GM12878 (cell line): Measurements from ENCODE around the gene FKBP6. TPM values are rescaled to one million over a fixed set of nuclear protein-coding genes. Genes with fewer than 3 reads are reported as not detected.
"Not testable (repeated sequence)": the region's sequence is repeated elsewhere in the genome, so short reads cannot be mapped to it uniquely, and the experiment has no call there.

Source experiments
- ATAC-seq: fragments of 200-7000 bp; cut with Tn5 transposase; 3 replicates; pipeline ENCODE4 v1.9.1; 2020; ENCODE audit warnings: mild to moderate bottlenecking, moderate library complexity
- BruUV-seq: library from RNA; stranded (reverse); fragments of 400-500 nt; replicated peaks from 2 replicates; lab custom pipeline; 2021; lab: Mats Ljungman, UMichigan
- CTCF ChIA-PET: fragments of 300-600 bp; sonication (Branson Sonifier 250); formaldehyde crosslinking; extraction: SDS; loops from one replicate; lab custom pipeline; 2021; ENCODE audit warnings: inconsistent platforms; lab: Yijun Ruan, JAX
- POLR2A ChIA-PET: fragments of 350-600 bp; formaldehyde crosslinking; extraction: SDS; loops from one replicate; lab custom pipeline; 2021; ENCODE audit warnings: inconsistent platforms; lab: Charles Lee
- RAD21 ChIA-PET: fragments of 300-600 bp; sonication (Branson Sonifier 250); formaldehyde crosslinking; loops from one replicate; lab custom pipeline; 2023; ENCODE audit warnings: antibody characterized with exemption; ENCODE audit not compliant: unreplicated experiment; lab: Charles Lee
- SMC1A ChIA-PET: fragments of 300-600 bp; sonication (Branson Sonifier 250); formaldehyde crosslinking; loops from one replicate; lab custom pipeline; 2023; ENCODE audit not compliant: unreplicated experiment, uncharacterized antibody; lab: Charles Lee
- DNase-seq: peaks from one replicate; pipeline ENCODE4 v3.0.0-alpha.2; 2011; ENCODE audit warnings: low read depth, low spot score
- FAIRE-seq: peaks from 3 replicates; lab custom pipeline; 2011; peaks lifted over from hg19 to GRCh38; lab: Jason Lieb, UNC
- H2AFZ ChIP-seq: 2 replicates; pipeline ENCODE4 v1.6.0; 2011; ENCODE audit warnings: low read depth, low read length, control low read depth; ENCODE audit not compliant: control insufficient read depth
- H3K27ac ChIP-seq: 2 replicates; pipeline ENCODE4 v1.5.1; 2011; ENCODE audit warnings: control low read depth; ENCODE audit not compliant: control insufficient read depth, insufficient read depth
- H3K27me3 ChIP-seq, 2 experiments: replicated peaks in 1 of 2; 2 replicates each; pipeline versions ENCODE4 v1.6.0 to v1.6.1; 2011; ENCODE audit warnings: low read length in 1 of 2; ENCODE audit not compliant: control insufficient read depth in 2 of 2, insufficient read depth in 2 of 2
- H3K36me3 ChIP-seq, 2 experiments: 2 replicates each; pipeline ENCODE4 v1.5.1; 2011; ENCODE audit warnings: low read length in 1 of 2; ENCODE audit not compliant: control insufficient read depth in 2 of 2, insufficient read depth in 2 of 2
- H3K4me1 ChIP-seq: 2 replicates; pipeline ENCODE4 v1.6.1; 2011; ENCODE audit warnings: mild to moderate bottlenecking, low read length, moderate library complexity, mixed read lengths; ENCODE audit not compliant: control insufficient read depth, insufficient read depth
- H3K4me2 ChIP-seq: 2 replicates; pipeline ENCODE4 v1.6.0; 2011; ENCODE audit warnings: control low read depth; ENCODE audit not compliant: control insufficient read depth, insufficient read depth
- H3K4me3 ChIP-seq: fragments of 200-600 bp; sonication (generic); 2 replicates; pipeline ENCODE4 v1.5.1; 2016
- H3K79me2 ChIP-seq: 2 replicates; pipeline ENCODE4 v1.6.0; 2011; ENCODE audit warnings: low read length; ENCODE audit not compliant: control insufficient read depth, insufficient read depth
- H3K9ac ChIP-seq: 2 replicates; pipeline ENCODE4 v1.8.0; 2011; ENCODE audit warnings: low read length, control low read depth, mixed read lengths; ENCODE audit not compliant: control insufficient read depth, insufficient read depth
- H3K9me3 ChIP-seq: replicated peaks from 3 replicates; pipeline ENCODE4 v1.5.1; 2011; ENCODE audit warnings: mild to moderate bottlenecking, low read length; ENCODE audit not compliant: control insufficient read depth, insufficient read depth
- H4K20me1 ChIP-seq: 2 replicates; pipeline ENCODE4 v1.6.0; 2011; ENCODE audit not compliant: control insufficient read depth, insufficient read depth
- MTA2 ChIP-seq: fragments of 450-650 bp; IDR thresholded peaks from 2 replicates; pipeline ENCODE4 v1.6.1; 2016; ENCODE audit warnings: low read depth, mild to moderate bottlenecking, moderate library complexity
- NFXL1 ChIP-seq: fragments of 450-650 bp; IDR thresholded peaks from 2 replicates; pipeline ENCODE4 v1.6.1; 2017; ENCODE audit warnings: antibody characterized with exemption, mild to moderate bottlenecking, borderline replicate concordance
- SMARCA5 ChIP-seq: fragments of 450-650 bp; IDR thresholded peaks from 2 replicates; pipeline ENCODE4 v1.6.1; 2017; ENCODE audit warnings: mild to moderate bottlenecking
- WGBS: methylation state at CpG from one replicate; pipeline ENCODE4 v1.1.6; 2016; ENCODE audit warnings: low lambda C conversion rate; ENCODE audit not compliant: insufficient replicate concordance, insufficient coverage; ENCODE audit errors: missing lambda C conversion rate; 5-methylcytosine and 5-hydroxymethylcytosine counted together
- in situ Hi-C: fragments of 300-500 bp; cut with MboI; formaldehyde crosslinking; loops from 9 replicates; pipeline ENCODE4 v1.14.3; 2018; ENCODE audit warnings: mixed read lengths
- intact Hi-C: fragments of 100-400 bp; cut with micrococcal nuclease; formaldehyde crosslinking; loops from one replicate; pipeline ENCODE4 v1.14.2; 2022; ENCODE audit not compliant: unreplicated experiment
- polyA plus RNA-seq, 11 experiments: library from polyadenylated mRNA; depleted of rRNA in 4 of 11; unstranded in 6 of 11; stranded (reverse) in 5 of 11; fragments of >200 nt; fragmentation: Nextera tagmentation in 4 of 11; fragmentation: Illumina TruSeq in 1 of 11; extraction: Ambion mirVana in 4 of 11; extraction: Trizol in 1 of 11; gene quantifications; 1 replicate in 1 of 11; 2 replicates in 10 of 11; pipeline versions ENCODE4 v1.2.1 to v1.2.3, GENCODE V29; 2011 to 2016; ENCODE audit warnings: inconsistent platforms in 2 of 11, missing spikeins in 2 of 11, low read depth in 1 of 11
- total RNA-seq, 4 experiments: library from RNA; depleted of rRNA in 3 of 4; stranded (reverse); fragments of >200 nt in 3 of 4; fragmentation: Illumina TruSeq in 1 of 4; extraction: Trizol in 1 of 4; gene quantifications; 2 replicates each; pipeline versions ENCODE4 v1.2.1 to v1.2.3, GENCODE V29; 2013 to 2021
- TF ChIP-seq, protein P1 (sequence below), 3 experiments: IDR thresholded peaks in 2 of 3; conservative IDR thresholded peaks in 1 of 3; 2 replicates each; pipeline ENCODE4 v1.5.1; 2011; ENCODE audit warnings: low read depth in 3 of 3, low read length in 3 of 3, mild to moderate bottlenecking in 3 of 3, control low read depth in 2 of 3, moderate library complexity in 2 of 3, inconsistent platforms in 1 of 3, mixed read lengths in 1 of 3; ENCODE audit not compliant: control insufficient read depth in 2 of 3, insufficient read depth in 1 of 3; ENCODE audit errors: extremely low read depth in 1 of 3
- TF ChIP-seq, protein P2 (sequence below): IDR thresholded peaks from 2 replicates; pipeline ENCODE4 v1.6.1; 2011; ENCODE audit warnings: mild to moderate bottlenecking, low read depth, low read length, moderate library complexity; ENCODE audit not compliant: insufficient replicate concordance

The FKBP6 gene
- total and polyA plus RNA-seq, 10 of the 15 experiments (the other 5 are each of a cell fraction or from before 2014, with no cell fraction given), result not detected

DNA sequence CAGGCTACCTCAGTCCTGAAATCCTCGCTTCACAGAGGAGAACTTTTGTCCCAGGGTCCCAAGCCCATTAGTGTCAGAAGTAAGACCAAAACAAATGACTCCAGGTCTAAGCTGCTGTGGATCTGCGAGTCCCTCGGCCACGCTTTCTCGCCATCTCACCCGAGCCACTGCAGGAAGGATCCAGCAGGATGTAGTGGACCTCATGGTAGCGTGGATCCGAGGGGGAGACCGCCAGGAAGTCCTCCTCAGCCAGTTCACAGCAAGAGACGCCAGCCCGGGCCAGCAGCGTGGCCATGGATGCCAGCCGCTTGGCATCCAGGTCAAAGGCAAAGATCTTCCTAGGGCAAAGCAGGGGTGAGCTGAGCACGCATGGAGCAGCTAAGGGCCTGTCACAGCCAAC lies 23.9 kb upstream of the FKBP6 start:
- FAIRE-seq (no peak), DNase-seq (no peak)
- Histone ChIP-seq H3K36me3 (peaks cover 9 to 10% of the 10 kb centered on the region in 2 experiments; a peak in 3 of 4 replicates), H3K27me3 (no peaks in the 10 kb centered on the region), H3K4me2 (no peak overlapping the region)
- RAD21 ChIA-PET, result no interaction called here
- POLR2A ChIA-PET, result no interaction called here
- 93% methylated on average over 14 of the region's 14 CpGs for whole genome bisulfite sequencing
- no peak for TF ChIP-seq NFXL1
- no peak for TF ChIP-seq MTA2
- TF ChIP-seq, protein P1, sequence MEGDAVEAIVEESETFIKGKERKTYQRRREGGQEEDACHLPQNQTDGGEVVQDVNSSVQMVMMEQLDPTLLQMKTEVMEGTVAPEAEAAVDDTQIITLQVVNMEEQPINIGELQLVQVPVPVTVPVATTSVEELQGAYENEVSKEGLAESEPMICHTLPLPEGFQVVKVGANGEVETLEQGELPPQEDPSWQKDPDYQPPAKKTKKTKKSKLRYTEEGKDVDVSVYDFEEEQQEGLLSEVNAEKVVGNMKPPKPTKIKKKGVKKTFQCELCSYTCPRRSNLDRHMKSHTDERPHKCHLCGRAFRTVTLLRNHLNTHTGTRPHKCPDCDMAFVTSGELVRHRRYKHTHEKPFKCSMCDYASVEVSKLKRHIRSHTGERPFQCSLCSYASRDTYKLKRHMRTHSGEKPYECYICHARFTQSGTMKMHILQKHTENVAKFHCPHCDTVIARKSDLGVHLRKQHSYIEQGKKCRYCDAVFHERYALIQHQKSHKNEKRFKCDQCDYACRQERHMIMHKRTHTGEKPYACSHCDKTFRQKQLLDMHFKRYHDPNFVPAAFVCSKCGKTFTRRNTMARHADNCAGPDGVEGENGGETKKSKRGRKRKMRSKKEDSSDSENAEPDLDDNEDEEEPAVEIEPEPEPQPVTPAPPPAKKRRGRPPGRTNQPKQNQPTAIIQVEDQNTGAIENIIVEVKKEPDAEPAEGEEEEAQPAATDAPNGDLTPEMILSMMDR (IDR thresholded peaks at IDR 0.05 in 2 of 3, conservative IDR thresholded peaks at IDR 0.05 in 1 of 3; ENCODE audit: control insufficient read depth in 2 of 3, extremely low read depth in 1 of 3, insufficient read depth in 1 of 3, low read depth in 3 of 3, low read length in 3 of 3), result no peak
- no peak for TF ChIP-seq SMARCA5
- TF ChIP-seq, protein P2, sequence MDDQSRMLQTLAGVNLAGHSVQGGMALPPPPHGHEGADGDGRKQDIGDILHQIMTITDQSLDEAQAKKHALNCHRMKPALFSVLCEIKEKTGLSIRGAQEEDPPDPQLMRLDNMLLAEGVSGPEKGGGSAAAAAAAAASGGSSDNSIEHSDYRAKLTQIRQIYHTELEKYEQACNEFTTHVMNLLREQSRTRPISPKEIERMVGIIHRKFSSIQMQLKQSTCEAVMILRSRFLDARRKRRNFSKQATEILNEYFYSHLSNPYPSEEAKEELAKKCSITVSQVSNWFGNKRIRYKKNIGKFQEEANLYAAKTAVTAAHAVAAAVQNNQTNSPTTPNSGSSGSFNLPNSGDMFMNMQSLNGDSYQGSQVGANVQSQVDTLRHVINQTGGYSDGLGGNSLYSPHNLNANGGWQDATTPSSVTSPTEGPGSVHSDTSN, result no peak
- TF ChIP-seq, all 136 proteins: peak for 0
- peaks cover 20% of the 10 kb centered on the region for H3K79me2 ChIP-seq
- intact Hi-C loops, result no loop called here
- H2AFZ ChIP-seq, result no peak overlapping the region
- no peak overlapping the region for H3K27ac ChIP-seq
- no peak overlapping the region for H3K9ac ChIP-seq
- BruUV-seq, result no TSS peak
- no peaks in the 10 kb centered on the region for H4K20me1 ChIP-seq
- no peaks in the 10 kb centered on the region; the same call in 1 of the 2 replicates for H3K4me1 ChIP-seq
- no peaks in the 10 kb centered on the region for H3K9me3 ChIP-seq
- in situ Hi-C loops, result no loop called here
- ChIA-PET SMC1A (no interaction called here), CTCF (interaction anchor here (1.3 kb wide), 1 partner anchor 147 kb away, joined by 4 read pairs; no protein-coding TSS in a partner anchor)
- ATAC-seq, result no peak
- H3K4me3 ChIP-seq, result no peak overlapping the region

DNA sequence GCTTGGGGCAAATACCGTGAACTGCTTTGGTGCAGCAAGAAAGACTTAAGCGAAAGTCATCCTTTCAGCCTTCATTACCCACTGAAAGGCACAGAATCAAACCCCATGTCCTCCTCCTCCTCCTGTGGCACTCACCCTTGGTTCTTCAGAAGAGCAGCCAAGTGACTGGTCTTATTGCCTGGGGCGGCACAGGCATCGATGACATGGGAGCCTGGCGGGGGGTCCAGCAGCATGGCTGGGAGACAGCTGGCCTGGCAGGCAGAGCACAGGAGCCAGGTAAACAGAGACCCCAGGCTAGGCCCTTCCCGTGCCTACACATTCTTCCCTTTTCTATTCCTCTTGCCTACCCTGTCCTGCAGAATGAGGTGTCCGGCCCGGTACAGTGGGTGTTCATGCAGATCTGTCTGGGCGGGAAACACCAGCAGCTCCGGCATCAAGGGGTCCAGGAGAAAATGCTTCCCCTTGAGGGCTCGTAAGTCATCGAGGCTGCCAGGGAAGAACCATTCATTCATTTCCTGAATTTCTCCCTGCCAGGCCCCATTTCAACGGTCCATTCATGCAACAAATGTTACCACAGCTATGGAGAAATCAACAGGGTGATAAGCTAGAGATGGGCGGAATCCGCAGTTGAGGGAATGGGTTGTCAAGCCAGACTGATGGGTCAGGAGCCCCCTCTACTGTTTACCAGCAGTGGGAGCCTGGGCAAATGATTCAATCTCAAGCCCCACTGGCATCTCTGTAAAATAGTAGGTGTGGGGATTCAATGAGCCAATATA lies 23.2 kb upstream of the FKBP6 start:
- H3K36me3 ChIP-seq, SMC1A ChIA-PET, H3K4me2 ChIP-seq, BruUV-seq, H3K9me3 ChIP-seq, H3K9ac ChIP-seq, FAIRE-seq, H3K4me1 ChIP-seq, RAD21 ChIA-PET, intact Hi-C loops, ATAC-seq, H3K27ac ChIP-seq, DNase-seq, H3K4me3 ChIP-seq, H4K20me1 ChIP-seq, POLR2A ChIA-PET, H2AFZ ChIP-seq, H3K27me3 ChIP-seq, in situ Hi-C loops: not testable (repeated sequence)
- peaks cover 21% of the 10 kb centered on the region for H3K79me2 ChIP-seq
- 99% methylated on average over 11 of the region's 15 CpGs for WGBS
- CTCF ChIA-PET, result interaction anchor here (1.3 kb wide), 1 partner anchor 147 kb away, joined by 4 read pairs; no protein-coding TSS in a partner anchor
